ENCODE measurements around the gene WDR46.
"Not testable (repeated sequence)": the region's sequence is repeated elsewhere in the genome, so short reads cannot be mapped to it uniquely, and the experiment has no call there.

The WDR46 gene

DNA sequence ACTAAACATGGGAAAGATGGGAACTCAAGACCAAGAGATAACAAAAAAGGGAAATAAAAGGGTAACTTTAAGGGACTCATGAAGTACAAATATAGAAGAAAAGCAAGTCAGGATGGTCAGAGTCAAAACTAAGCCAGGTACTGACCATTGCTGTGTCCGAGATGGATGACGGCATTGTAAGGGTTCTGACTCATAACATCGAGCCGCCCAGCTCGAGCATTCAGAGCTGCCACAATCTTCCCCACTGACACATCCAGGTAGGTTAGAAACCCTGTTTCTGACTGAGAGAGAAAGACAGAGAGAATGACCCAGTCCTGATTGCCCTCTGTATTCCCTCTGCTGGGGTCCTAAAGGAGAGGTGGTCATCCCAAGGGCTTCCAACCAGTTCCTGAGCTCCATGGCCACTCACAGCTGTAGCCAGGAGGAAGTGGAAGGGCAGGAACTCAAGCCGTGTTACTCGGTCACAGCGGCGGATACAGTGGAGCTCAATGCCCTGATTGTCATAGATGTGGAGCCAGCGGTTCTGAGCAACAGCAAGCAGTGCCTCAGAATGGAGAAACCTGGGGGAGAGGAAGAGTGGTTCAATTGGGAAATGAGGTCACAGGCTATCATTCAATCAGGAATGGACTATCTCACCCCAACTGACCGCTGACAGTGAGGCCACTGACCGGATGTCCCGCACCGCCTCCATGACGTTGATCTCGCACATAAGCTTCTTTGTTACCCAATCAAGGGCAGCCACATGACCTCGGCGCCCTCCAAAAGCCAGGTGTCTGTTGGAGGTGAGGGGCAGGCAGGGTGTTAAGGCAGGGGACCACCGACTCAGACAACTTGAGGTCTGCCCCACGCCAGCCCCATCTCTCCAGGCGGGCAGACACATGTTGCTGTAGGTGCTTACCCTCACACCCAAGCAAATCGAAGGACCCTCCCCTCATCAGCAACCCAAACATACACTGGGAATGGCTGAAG is 1.8 kb downstream of the WDR46 start:
- no peak for DNase-seq

DNA sequence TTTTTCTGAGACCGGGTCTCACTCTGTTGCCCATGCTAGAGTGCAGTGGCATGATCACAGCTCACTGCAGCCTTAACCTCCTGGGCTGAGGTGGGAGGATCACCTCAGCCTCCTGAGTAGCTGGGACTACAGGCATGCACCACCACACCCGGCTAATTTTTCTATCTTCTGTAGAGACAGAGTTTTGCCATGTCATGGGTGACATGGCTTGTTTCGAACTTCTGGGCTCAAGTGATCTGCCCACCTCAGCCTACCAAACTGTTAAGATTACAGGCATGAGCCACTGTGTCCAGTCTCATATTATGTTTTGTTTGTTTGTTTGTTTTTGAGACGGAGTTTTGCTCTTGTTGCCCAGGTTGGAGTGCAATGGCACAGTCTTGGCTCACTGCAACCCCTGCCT is 3.8 kb downstream of the WDR46 start:
- not testable (repeated sequence) for DNase-seq

DNA sequence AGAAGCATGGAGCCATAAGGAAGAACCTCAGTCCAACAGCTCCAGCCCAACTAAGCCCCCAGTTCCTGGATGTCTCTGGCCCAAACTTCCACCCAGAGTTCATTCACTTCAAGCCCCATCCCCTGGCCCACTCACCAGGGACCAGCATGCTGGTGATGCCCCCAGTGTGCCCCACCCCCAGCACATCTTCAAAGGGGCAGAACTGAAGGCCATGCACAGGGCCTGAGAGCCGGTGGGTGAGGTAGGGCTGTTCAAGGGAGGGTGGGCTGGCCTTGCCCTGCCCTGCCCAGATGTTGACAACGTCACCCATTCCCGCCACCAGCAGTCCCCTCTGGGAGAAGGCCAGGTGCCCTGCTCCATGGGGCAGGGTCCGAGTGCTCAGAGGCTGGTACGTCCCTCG is 8.5 kb downstream of the WDR46 start:
- DNase-seq, result no peak

DNA sequence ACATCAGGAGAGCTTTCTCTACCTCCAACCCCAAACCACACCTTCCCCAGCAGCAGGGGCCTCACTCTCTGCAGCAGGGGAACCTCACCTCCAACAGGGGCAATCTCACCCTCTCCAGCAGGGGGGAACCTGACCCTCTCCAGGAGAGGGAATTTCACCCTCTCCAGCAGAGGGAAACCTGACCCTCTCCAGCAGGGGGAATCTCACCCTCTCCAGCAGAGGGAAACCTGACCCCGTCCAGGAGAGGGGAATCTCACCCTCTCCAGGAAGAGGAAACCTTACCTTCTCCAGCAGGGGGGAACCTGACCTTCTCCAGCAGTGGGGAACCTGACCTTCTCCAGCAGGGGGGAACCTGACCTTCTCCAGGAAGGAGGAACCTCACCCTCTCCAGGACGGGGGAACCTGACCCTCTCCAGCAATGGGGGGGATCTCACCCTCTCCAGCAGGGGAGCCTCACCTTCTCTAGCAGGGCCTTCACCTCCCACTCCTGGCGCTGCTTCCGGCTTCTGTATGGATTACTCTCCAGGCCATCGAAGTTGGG is 9.0 kb downstream of the WDR46 start:
- no peak for DNase-seq

DNA sequence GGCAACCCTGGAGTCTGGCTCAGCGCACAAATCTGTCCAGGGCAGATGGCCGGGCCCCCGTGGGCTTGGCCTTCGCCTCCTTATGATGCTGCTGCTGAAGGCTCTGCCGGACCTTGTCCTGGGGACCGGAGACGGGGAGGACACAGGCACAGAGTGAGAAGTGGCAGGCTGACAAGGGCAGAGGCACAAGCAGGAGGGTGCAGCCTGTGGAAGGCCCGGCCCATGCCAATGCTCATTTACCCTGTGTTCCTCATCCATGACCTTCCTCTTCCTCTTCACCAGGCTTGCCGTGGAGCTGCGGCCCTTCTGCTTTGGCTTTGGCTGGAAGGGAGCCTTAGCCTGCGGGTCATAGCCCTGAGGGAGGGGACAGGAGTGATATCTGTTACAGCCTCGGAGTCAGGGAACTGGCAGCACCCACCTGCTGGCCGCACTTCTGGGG is 9.8 kb downstream of the WDR46 start:
- no peak for DNase-seq

DNA sequence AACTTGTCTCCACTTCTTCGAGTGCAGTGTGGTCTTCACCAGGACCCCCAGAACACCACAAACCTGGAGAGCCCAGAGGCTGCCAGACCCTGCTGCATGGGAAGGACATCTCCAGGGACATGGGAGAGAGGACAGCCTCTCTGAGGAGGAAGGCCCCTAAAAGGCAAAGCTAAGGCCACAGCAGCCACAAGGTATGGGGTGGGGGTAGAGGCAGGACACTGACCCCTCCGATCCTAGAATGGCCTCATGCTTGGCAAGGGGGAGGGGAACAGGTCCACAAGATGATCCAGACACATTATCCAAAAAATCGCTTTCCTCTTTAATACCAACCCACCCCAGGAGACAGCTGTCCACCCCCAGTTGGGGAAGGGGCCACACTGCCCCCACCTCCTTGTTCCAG is 10.2 kb downstream of the WDR46 start:
- no peak for DNase-seq

DNA sequence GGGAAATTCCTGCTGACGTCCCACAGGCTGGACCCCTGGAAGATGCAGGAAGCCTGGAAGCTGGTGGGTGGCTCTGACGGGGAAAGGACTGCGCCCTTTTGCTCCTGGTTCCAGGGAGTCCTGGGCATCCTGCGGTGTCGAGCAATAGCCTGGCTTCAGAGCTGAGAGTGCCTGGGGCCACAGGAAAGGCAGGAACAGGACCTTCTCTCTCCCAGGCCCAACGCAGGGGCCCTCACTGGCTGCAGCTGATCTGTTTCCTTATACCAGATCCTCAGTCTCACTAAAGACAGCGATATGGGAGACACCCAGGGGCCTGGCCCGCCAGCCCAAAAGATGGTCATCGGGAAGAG is 10.7 kb downstream of the WDR46 start:
- DNase-seq, result no peak

DNA sequence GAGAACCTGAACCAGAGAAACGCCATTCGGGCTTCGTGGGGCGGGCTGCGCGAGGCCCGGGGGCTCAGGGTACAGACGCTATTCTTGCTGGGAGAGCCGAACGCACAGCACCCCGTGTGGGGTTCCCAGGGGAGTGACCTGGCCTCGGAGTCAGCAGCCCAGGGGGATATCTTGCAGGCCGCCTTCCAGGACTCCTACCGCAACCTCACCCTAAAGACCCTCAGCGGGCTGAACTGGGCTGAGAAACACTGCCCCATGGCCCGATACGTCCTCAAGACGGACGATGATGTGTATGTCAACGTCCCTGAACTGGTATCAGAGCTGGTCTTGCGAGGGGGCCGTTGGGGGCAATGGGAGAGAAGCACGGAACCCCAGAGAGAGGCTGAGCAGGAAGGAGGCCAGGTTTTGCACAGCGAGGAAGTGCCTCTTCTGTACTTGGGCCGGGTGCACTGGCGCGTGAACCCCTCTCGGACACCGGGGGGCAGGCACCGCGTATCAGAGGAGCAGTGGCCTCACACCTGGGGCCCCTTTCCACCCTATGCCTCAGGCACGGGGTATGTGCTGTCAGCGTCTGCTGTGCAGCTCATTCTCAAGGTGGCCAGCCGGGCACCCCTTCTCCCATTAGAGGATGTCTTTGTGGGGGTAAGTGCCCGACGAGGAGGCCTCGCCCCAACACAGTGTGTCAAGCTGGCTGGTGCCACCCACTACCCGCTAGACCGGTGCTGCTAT is 11.2 kb downstream of the WDR46 start:
- no peak for DNase-seq

DNA sequence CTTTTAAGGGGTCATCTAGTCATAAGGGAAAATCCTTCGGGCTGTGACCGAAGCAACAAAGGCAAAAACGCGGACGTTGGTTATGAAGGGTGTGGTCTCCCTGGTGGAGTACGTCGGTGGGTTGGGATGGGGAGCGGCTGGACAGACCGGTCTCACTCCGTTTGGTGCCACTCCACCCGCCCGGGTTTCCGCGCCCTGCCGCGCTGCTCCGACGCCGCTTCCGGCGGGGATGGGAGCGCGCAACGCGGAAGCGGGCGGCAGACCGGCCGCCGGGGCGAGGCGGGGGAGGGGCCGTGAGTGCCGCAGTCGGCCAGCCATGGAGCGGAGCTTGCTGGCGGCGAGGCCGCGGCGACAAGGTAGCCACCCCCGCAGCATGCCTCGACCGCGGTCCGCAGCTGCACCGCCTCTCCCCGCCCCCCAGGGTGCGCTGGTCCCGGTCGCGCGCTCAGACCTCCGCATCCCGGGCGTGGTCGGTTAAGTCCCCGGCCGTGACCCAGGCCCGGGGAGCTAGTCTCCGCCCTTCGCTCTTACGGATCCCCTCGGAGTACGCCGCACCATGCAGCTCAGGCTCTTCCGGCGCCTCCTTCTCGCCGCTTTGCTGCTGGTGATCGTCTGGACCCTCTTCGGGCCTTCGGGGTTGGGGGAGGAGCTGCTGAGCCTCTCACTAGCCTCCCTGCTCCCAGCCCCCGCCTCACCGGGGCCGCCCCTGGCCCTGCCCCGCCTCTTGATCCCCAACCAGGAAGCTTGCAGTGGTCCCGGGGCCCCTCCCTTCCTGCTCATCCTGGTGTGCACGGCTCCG is 12.0 kb downstream of the WDR46 start, which contains the start of gene B3GALT4:
Gene B3GALT4, plus strand, starts transcription at position 260 of the 799 bp plus-strand sequence. Its CDS starts 297 bp downstream, at position 557.
- DNase-seq, result no peak

DNA sequence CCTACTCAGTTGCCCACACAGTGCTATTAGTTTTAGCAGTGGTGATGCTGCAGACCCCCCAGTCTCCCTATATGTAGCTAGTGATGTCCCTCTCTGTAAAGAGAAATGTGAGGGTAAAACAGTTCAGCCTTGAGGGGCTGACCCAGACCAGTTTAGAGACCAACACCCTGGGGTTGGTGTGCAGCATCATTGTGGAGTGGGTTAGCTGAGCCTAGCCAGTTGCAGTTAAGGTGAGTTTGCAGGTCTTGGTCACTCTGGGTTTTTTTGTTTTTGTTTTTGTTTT is 12.5 kb downstream of the WDR46 start:
- DNase-seq, result no peak

DNA sequence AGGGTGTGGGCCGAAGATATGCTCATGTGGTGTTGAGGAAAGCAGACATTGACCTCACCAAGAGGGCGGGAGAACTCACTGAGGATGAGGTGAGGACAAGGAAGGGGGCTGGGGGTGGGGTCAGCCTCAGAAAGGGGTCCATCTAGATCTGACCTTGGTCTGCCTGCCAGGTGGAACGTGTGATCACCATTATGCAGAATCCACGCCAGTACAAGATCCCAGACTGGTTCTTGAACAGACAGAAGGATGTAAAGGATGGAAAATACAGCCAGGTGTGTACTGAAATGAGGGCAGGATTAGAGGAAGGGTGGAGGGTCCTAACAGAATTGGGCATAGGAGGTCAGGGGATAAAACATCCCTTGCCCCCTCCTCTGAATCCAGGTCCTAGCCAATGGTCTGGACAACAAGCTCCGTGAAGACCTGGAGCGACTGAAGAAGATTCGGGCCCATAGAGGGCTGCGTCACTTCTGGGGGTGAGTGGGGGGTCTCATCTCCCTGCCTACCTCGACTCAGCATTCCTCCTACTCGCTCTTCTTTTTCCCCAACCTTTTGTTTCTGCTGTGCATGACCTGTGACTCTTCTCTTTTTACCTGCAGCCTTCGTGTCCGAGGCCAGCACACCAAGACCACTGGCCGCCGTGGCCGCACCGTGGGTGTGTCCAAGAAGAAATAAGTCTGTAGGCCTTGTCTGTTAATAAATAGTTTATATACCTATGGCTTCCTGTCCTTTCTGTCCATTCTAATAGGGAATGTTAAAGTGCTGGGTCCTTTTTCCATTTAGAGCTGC is 13.1 kb downstream of the WDR46 start:
- DNase-seq, result not testable (repeated sequence)

DNA sequence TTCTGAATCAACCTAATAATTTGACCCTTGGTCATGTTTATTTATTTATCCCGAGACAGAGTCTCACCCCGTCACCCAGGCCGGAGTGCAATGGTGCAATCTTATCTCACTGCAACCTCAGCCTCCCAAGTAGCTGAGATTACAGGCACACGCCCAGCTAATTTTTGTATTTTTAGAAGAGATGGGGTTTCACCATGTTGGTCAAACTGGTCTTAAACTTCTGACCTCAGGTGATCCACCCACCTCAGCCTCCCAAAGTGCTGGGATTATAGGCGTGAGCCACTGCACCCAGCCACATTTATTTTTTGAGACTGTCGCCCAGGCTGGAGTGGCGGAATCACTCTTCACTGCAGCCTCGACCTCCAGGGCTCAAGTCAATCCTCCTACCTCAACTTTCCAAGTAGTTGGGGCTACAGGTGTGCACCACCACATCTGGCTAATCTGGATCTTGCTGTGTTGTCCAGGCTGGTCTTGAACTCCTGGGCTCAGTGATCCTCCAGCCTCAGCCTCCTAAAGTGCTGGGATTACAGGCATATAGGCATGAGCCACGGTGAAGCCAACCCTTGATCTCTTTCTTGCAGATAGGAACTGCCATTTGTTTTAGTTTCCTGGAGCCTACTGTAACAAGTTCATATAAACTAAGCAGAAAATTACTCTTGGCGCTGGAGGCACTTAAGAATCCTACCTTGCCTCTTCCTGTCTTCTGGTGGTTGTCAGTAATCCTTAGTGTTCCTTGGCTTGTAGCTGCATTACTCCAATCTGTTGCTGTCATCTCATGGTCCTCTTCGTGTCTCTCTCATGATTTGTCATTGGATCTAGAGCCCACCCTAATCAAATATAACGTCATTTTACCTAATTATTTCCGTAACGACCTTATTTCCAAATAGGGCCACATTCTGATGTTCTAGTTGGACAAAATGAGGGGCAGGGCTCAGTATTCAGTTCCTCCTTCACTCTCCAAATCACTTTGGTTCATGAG is 14.8 kb downstream of the WDR46 start:
- no peak for DNase-seq

DNA sequence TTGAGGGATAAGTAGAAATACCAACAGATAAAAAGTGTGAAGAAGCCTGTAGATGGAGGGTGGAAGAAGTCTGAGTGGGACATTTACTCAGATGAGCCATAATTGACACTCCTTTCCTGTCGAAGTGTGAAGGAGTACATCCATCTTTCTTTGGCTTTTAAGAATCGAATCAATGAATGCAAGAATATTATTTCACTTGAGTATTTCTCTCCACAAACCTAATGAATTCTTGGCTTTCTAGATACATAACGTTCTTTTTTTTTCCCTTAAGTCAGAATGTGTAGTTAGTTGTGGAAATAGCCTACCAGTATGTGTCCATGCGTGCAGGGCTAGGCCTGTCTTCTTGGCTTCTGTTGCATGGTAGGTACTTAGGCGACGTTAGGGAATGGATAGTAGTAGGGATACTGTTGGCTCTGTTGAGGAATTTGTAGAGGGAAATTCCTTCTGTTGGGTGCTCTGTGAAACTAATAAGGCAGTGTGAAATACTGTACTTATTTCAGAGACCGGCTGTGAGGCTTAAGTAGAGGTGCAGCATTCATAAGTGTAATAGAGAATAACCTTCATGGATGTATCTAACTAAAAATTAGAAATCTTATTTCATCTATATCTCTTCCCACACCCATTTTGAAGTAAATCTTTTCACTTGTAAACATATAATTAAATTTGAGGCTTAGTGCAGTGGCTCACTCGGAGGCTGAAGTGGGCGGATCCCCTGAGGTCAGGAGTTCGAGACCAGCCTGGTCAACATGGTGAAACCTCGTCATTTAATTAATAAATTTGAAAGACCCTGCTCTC is 15.7 kb downstream of the WDR46 start:
- no peak for DNase-seq

DNA sequence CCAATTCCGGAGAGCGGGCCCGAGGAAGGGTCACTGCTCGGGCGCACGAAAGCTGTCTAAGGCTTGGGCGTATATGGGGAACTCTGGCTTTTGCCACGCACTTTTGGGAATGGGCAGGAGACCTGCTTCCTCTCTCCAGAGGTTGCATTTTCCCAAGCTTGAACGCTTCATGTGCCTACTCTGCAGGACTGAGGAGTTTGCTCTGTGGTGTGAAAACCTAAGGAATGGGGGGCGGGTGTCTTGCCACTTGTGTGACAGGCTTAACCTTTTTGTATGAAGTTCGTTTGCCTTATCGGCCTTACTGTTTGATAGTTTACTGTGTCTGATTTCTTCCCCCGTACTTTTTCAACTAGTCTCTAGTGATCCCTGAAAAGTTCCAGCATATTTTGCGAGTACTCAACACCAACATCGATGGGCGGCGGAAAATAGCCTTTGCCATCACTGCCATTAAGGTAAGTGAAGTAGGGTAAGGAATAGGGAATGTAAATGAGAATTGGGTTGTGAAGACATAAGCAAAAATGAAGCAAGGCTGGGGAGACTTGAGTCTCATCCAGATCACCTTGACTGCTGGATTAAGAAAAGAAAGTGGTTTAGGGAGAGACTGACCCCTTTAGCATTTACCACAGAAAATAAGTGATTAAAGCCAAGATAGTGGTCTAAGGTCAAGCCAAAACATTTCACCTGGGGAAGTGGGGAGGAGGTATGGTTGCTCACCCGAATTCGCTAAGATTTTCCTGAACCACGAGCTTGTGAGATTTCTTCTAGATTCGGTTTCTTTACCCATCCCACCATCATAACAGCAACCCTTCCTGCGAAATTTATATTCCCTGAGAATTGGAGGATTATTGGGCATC is 16.5 kb downstream of the WDR46 start:
- DNase-seq, result no peak

DNA sequence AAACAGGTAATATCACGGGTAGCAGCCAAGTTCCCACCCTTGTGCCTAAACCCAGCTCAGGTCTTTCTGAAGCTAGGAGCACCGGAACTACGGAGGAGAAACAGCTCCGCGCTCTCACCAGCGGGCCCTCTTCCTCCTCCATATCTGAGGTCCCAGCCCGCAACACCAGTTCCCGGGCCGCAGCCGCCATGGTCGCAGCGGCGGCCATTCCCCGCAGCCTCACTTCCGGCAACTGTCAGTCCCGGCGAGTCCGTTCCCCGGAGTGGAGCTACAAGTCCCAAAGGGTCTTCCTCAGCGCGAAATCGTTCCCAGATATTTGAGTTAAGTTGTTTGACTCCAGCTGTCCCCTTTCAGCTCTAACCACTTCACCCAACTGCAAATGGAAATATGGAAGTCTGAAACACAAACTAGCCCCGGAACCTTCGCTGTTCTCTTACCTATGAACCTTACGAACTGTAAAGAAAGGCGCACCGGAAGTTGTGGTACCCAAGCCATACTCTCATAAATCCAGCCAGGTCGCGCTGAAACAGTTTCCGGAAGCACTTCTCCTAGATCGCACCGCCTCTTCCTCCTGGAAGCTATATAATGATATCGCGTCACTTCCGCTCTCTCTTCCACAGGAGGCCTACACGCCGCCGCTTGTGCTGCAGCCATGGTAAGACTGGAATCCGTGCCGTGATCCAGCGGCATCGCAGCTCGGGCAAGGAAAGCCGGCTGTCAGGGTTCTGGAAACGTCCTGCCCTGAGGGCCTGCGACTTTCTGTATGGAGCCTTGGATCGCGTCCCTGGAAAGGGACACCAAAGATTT is 17.4 kb downstream of the WDR46 start, which contains the start of the genes RPS18 and VPS52:
Gene RPS18, plus strand, starts transcription at position 608 of the 807 bp plus-strand sequence. Its CDS starts 45 bp downstream, at position 653.
Gene VPS52, minus strand, starts transcription at position 409 of the 807 bp plus-strand sequence. Its CDS starts 201 bp downstream, at position 208.
- peak; percentile 95 for DNase-seq

DNA sequence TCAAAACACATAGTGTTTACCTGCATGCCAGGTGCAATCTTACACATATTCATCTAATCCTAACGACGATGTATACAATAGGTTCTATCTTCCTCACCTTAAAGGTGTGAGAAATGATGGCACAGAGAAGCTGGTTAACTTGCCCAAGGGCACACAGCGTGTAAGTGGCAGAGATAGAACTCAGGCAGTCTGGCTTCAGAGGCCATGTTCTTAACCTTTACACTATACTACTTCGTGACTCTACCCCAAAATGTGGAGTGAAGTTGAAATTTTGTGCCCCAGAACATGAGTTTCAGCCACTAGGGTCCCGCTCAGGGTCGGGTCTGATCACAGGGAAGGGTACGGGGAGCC is 17.9 kb downstream of the WDR46 start:
- DNase-seq, result no peak

DNA sequence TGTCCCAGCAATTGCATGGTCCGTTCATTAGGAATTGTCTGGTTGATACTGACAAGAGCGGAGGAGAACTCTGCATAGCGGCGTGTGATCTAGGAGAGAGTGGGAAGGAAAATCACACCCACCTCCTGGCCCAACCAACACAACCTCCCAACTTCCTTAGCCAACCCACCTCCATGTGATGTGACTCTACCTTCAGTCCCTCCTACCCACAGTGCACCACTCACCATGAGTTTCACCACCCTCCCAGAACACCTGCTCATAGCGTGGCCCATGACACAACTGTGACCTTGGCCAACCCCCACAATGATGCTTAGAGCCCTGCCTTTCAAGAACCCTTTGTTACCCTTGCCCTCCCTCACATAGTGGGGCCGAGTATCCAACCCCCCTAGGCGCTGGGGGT is 25.0 kb downstream of the WDR46 start:
- DNase-seq, result no peak

DNA sequence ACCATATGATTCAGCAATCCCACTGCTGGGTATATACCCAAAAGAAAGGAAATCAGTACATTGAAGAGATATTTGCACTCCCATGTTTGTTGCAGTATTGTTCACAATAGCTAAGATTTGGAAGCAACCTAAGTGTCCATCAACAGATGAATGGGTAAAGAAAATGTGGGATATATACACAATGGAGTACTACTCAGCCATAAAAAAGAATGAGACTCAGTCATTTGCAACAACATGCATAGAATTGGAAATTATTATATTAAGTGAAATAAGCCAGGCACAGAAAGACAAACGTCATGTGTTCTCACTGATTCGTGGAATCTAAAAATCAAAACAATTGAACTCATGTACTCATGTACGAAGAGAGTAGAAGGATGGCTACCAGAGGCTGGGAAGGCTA is 26.5 kb downstream of the WDR46 start:
- not testable (repeated sequence) for DNase-seq
